CD14-positive monocyte (primary cell): ENCODE data around the gene CYTH3. TPM values are rescaled to one million over a fixed set of nuclear protein-coding genes. Genes with fewer than 3 reads are reported as not detected.

Source experiments
- DNase-seq, 3 donors: peaks; one replicate each; pipeline ENCODE4 v3.0.0-alpha.2; 2011 to 2022
- H2AFZ ChIP-seq: 2 replicates; pipeline ENCODE4 v1.6.0; 2012; ENCODE audit warnings: mild to moderate bottlenecking, low read depth, low read length, inconsistent platforms; ENCODE audit not compliant: insufficient read depth, poor library complexity, severe bottlenecking
- H3K27ac ChIP-seq, 2 donors: 1 replicate in 1 of 2; 2 replicates in 1 of 2; pipeline ENCODE4 v1.5.1; 2012 to 2013; ENCODE audit warnings: low read length in 2 of 2, control low read depth in 1 of 2, inconsistent platforms in 1 of 2, low read depth in 1 of 2, mild to moderate bottlenecking in 1 of 2
- H3K27me3 ChIP-seq, 2 donors: one replicate each; pipeline versions ENCODE4 v1.6.0 to v1.6.1; 2011 to 2013; ENCODE audit warnings: low read length in 2 of 2; ENCODE audit not compliant: control insufficient read depth in 2 of 2, insufficient read depth in 2 of 2
- H3K36me3 ChIP-seq, 2 donors: replicated peaks in 1 of 2; 1 replicate in 1 of 2; 2 replicates in 1 of 2; pipeline versions ENCODE4 v1.5.1 to v1.6.1; 2012 to 2013; ENCODE audit warnings: low read length in 2 of 2, control low read depth in 1 of 2, inconsistent platforms in 1 of 2, mild to moderate bottlenecking in 1 of 2; ENCODE audit not compliant: insufficient read depth in 2 of 2, control insufficient read depth in 1 of 2
- H3K4me1 ChIP-seq, 2 donors: 1 replicate in 1 of 2; 2 replicates in 1 of 2; pipeline versions ENCODE4 v1.5.1 to v1.6.1; 2012 to 2013; ENCODE audit warnings: low read length in 2 of 2, control low read depth in 1 of 2, inconsistent platforms in 1 of 2, mild to moderate bottlenecking in 1 of 2, moderate library complexity in 1 of 2; ENCODE audit not compliant: insufficient read depth in 2 of 2, control insufficient read depth in 1 of 2
- H3K4me2 ChIP-seq: replicated peaks from 2 replicates; pipeline ENCODE3; 2012; ENCODE audit warnings: low read length, moderate library complexity, mild to moderate bottlenecking; ENCODE audit not compliant: poor library complexity, severe bottlenecking; ENCODE audit errors: extremely low read depth
- H3K4me3 ChIP-seq, 3 experiments: fragments of 200-600 bp in 1 of 3; sonication (generic) in 1 of 3; replicated peaks in 1 of 3; 1 replicate in 2 of 3; 2 replicates in 1 of 3; pipeline ENCODE4 v1.5.1; 2011 to 2013; ENCODE audit warnings: low read length in 3 of 3, mild to moderate bottlenecking in 3 of 3, control low read depth in 2 of 3, low read depth in 2 of 3, inconsistent platforms in 1 of 3, moderate library complexity in 1 of 3
- H3K79me2 ChIP-seq: 2 replicates; pipeline ENCODE4 v1.6.0; 2012; ENCODE audit warnings: mild to moderate bottlenecking, control low read depth, inconsistent platforms, low read length, moderate library complexity; ENCODE audit not compliant: insufficient read depth
- H3K9ac ChIP-seq: 2 replicates; pipeline ENCODE4 v1.6.0; 2017; ENCODE audit warnings: low read length, mild to moderate bottlenecking; ENCODE audit not compliant: insufficient read depth, poor library complexity, severe bottlenecking
- H3K9me3 ChIP-seq, 2 donors: replicated peaks in 1 of 2; 1 replicate in 1 of 2; 2 replicates in 1 of 2; pipeline versions ENCODE4 v1.5.1 to v1.6.1; 2012 to 2013; ENCODE audit warnings: low read length in 2 of 2, control low read depth in 1 of 2; ENCODE audit not compliant: control insufficient read depth in 1 of 2, insufficient read depth in 1 of 2
- H4K20me1 ChIP-seq: 2 replicates; pipeline ENCODE4 v1.6.0; 2012; ENCODE audit warnings: mild to moderate bottlenecking, low read length, control low read depth, moderate library complexity; ENCODE audit not compliant: insufficient read depth
- H3K27ac Mint-ChIP-seq, 7 donors: one replicate each; pipeline ENCODE4 v1.8.0; 2020; ENCODE audit warnings: mild to moderate bottlenecking in 7 of 7, mixed read lengths in 7 of 7, moderate library complexity in 6 of 7, inconsistent platforms in 2 of 7
- H3K27me3 Mint-ChIP-seq, 3 donors: one replicate each; pipeline ENCODE4 v1.8.0; 2021 to 2022; ENCODE audit warnings: low read depth in 3 of 3, mild to moderate bottlenecking in 3 of 3, mixed read lengths in 3 of 3, moderate library complexity in 3 of 3, inconsistent platforms in 1 of 3
- H3K36me3 Mint-ChIP-seq, 2 donors: one replicate each; pipeline ENCODE4 v1.8.0; 2020; ENCODE audit warnings: mixed read lengths in 2 of 2, inconsistent platforms in 1 of 2, mild to moderate bottlenecking in 1 of 2
- H3K4me1 Mint-ChIP-seq: one replicate; pipeline ENCODE4 v1.8.0; 2020; ENCODE audit warnings: mild to moderate bottlenecking, mixed read lengths
- H3K4me3 Mint-ChIP-seq, 2 donors: one replicate each; pipeline ENCODE4 v1.8.0; 2020; ENCODE audit warnings: mild to moderate bottlenecking in 2 of 2, mixed read lengths in 2 of 2, moderate library complexity in 1 of 2
- H3K9me3 Mint-ChIP-seq, 7 donors: one replicate each; pipeline ENCODE4 v1.8.0; 2020 to 2022; ENCODE audit warnings: mixed read lengths in 7 of 7, mild to moderate bottlenecking in 6 of 7, moderate library complexity in 6 of 7, inconsistent platforms in 2 of 7
- CTCF ChIP-seq: fragments of 200-600 bp; IDR thresholded peaks from one replicate; pipeline ENCODE4 v1.8.0; 2022; ENCODE audit warnings: antibody characterized with exemption, mild to moderate bottlenecking
- WGBS: methylation state at CpG from one replicate; pipeline ENCODE4 v1.1.5; 2013; ENCODE audit warnings: missing lambda C conversion rate; ENCODE audit not compliant: insufficient coverage; 5-methylcytosine and 5-hydroxymethylcytosine counted together
- intact Hi-C, 2 donors: fragments of 100-400 bp; cut with micrococcal nuclease; formaldehyde crosslinking; loops; one replicate each; pipeline versions ENCODE4 v1.15.0 to v1.15.1; 2023
- polyA plus RNA-seq, 3 donors: library from polyadenylated mRNA; depleted of rRNA in 1 of 3; unstranded in 2 of 3; stranded (reverse) in 1 of 3; fragments of 300-500 nt in 2 of 3; fragments of >200 nt in 1 of 3; fragmentation: Illumina TruSeq in 2 of 3; gene quantifications; 1 replicate in 2 of 3; 2 replicates in 1 of 3; pipeline ENCODE4 v1.2.3, GENCODE V29; 2012 to 2021

The CYTH3 gene
- polyA plus RNA-seq, 3 donors, result 1.3 to 8.5 (median 1.4) TPM

GRCh38 chr7:6237011-6237410 is 35.4 kb downstream of the CYTH3 start:
- 88% methylated on average over 5 of the region's 7 CpGs for WGBS
- intact Hi-C loops, result no loop called here
- H3K27ac ChIP-seq, result no peak overlapping the region
- no peak overlapping the region for H2AFZ ChIP-seq
- no peak for DNase-seq
- no peak overlapping the region for H3K4me3 ChIP-seq
- peaks cover 0 to 3% of the 10 kb centered on the region in 2 donors for H3K27me3 ChIP-seq
- no peak overlapping the region for H3K9ac ChIP-seq
- H3K36me3 ChIP-seq, result no peaks in the 10 kb centered on the region
- Mint-ChIP-seq H3K27me3 (peaks cover 18 to 30% (median 24%) of the 10 kb centered on the region in 3 donors), H3K9me3 (peaks cover 0 to 3% (median 0%) of the 10 kb centered on the region in 7 donors), H3K27ac (no peak overlapping the region), H3K4me1 (peaks cover 29% of the 10 kb centered on the region), H3K4me3 (no peak overlapping the region), H3K36me3 (peaks cover 9 to 12% of the 10 kb centered on the region in 2 donors)
- no peaks in the 10 kb centered on the region for H3K9me3 ChIP-seq
- peaks cover 26 to 27% of the 10 kb centered on the region in 2 donors for H3K4me1 ChIP-seq
- no peaks in the 10 kb centered on the region for H3K79me2 ChIP-seq
- TF ChIP-seq CTCF, result no peak
- peaks cover 12% of the 10 kb centered on the region for H4K20me1 ChIP-seq
- H3K4me2 ChIP-seq, result no peak overlapping the region

GRCh38 chr7:6235029-6235871 is 37.2 kb downstream of the CYTH3 start:
- 100% methylated on average over 5 of the region's 16 CpGs for WGBS
- Histone ChIP-seq H2AFZ (no peak overlapping the region), H3K27me3 (peaks cover 0 to 3% of the 10 kb centered on the region in 2 donors)

More at GRCh38 chr7:6235029-6235871, 37.2 kb downstream of the CYTH3 start:
- Histone ChIP-seq H3K9ac (no peak overlapping the region), H3K9me3 (no peaks in the 10 kb centered on the region), H3K79me2 (no peaks in the 10 kb centered on the region), H3K4me3 (no peak overlapping the region), H3K27ac (no peak overlapping the region), H4K20me1 (peaks cover 23% of the 10 kb centered on the region), H3K4me1 (peaks cover 35 to 39% of the 10 kb centered on the region in 2 donors), H3K36me3 (no peaks in the 10 kb centered on the region), H3K4me2 (no peak overlapping the region)
- intact Hi-C loops, result no loop called here
- no peak for TF ChIP-seq CTCF
- peak overlapping the region in 1 of 2 donors; percentile 48 for H3K4me3 Mint-ChIP-seq
- H3K36me3 Mint-ChIP-seq, result peaks cover 9 to 15% of the 10 kb centered on the region in 2 donors
- DNase-seq, result no peak
- peaks cover 41% of the 10 kb centered on the region for H3K4me1 Mint-ChIP-seq
- H3K27ac Mint-ChIP-seq, result peak overlapping the region in 1 of 7 donors; percentile 28
- peaks cover 0 to 3% (median 0%) of the 10 kb centered on the region in 7 donors for H3K9me3 Mint-ChIP-seq
- peaks cover 27 to 32% (median 27%) of the 10 kb centered on the region in 3 donors for H3K27me3 Mint-ChIP-seq
